22Rv1 (cell line): Measurements from ENCODE around the gene DNHD1.

Experiments used
- ZFX ChIP-seq: fragments of 450-650 bp; IDR thresholded peaks from 2 replicates; pipeline ENCODE4 v1.6.1; 2017; ENCODE audit warnings: antibody characterized with exemption, borderline replicate concordance
- TF ChIP-seq, protein P1 (sequence below): fragments of 450-650 bp; IDR thresholded peaks from 2 replicates; pipeline ENCODE4 v1.5.1; 2017; ENCODE audit warnings: mild to moderate bottlenecking

- TF ChIP-seq, protein P1, sequence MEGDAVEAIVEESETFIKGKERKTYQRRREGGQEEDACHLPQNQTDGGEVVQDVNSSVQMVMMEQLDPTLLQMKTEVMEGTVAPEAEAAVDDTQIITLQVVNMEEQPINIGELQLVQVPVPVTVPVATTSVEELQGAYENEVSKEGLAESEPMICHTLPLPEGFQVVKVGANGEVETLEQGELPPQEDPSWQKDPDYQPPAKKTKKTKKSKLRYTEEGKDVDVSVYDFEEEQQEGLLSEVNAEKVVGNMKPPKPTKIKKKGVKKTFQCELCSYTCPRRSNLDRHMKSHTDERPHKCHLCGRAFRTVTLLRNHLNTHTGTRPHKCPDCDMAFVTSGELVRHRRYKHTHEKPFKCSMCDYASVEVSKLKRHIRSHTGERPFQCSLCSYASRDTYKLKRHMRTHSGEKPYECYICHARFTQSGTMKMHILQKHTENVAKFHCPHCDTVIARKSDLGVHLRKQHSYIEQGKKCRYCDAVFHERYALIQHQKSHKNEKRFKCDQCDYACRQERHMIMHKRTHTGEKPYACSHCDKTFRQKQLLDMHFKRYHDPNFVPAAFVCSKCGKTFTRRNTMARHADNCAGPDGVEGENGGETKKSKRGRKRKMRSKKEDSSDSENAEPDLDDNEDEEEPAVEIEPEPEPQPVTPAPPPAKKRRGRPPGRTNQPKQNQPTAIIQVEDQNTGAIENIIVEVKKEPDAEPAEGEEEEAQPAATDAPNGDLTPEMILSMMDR: no peak
- no peak for TF ChIP-seq ZFX
Measured at GRCh38 chr11:6604790-6605189, 107.7 kb downstream of the DNHD1 start.
